GM12878 (cell line): Measurements from ENCODE around the gene RAB3IL1. TPM values are rescaled to one million over a fixed set of nuclear protein-coding genes. Genes with fewer than 3 reads are reported as not detected.

Experiments used
- CHD2 ChIP-seq: IDR thresholded peaks from 2 replicates; pipeline ENCODE4 v1.6.1; 2011; ENCODE audit warnings: low read depth, low read length, improper control_type of control experiment, borderline replicate concordance
- DPF2 ChIP-seq: fragments of 450-650 bp; IDR thresholded peaks from 2 replicates; pipeline ENCODE4 v1.6.1; 2017; ENCODE audit warnings: mild to moderate bottlenecking
- GABPA ChIP-seq: IDR thresholded peaks from 2 replicates; pipeline ENCODE4 v1.6.1; 2014; ENCODE audit warnings: antibody characterized with exemption, low read depth, mild to moderate bottlenecking, inconsistent platforms
- MEF2A ChIP-seq: IDR thresholded peaks from 2 replicates; pipeline ENCODE4 v1.6.1; 2011; ENCODE audit warnings: low read depth, mild to moderate bottlenecking, low read length, moderate library complexity; ENCODE audit not compliant: insufficient read depth
- NBN ChIP-seq: fragments of 450-650 bp; IDR thresholded peaks from 2 replicates; pipeline ENCODE4 v1.6.1; 2016
- NFXL1 ChIP-seq: fragments of 450-650 bp; IDR thresholded peaks from 2 replicates; pipeline ENCODE4 v1.6.1; 2017; ENCODE audit warnings: antibody characterized with exemption, mild to moderate bottlenecking, borderline replicate concordance
- PAX8 ChIP-seq: fragments of 450-650 bp; IDR thresholded peaks from 2 replicates; pipeline ENCODE4 v1.6.1; 2017; ENCODE audit warnings: mild to moderate bottlenecking, moderate library complexity
- SPI1 ChIP-seq: IDR thresholded peaks from 2 replicates; pipeline ENCODE4 v1.6.1; 2011; ENCODE audit warnings: low read depth, mild to moderate bottlenecking, low read length, moderate library complexity, borderline replicate concordance; ENCODE audit not compliant: insufficient read depth
- SRF ChIP-seq, 2 experiments: IDR thresholded peaks; 2 replicates each; pipeline ENCODE4 v1.6.1; 2011; ENCODE audit warnings: low read depth in 2 of 2, low read length in 2 of 2, mild to moderate bottlenecking in 1 of 2, moderate library complexity in 1 of 2
- TCF7 ChIP-seq: IDR thresholded peaks from 2 replicates; pipeline ENCODE4 v1.6.1; 2014; ENCODE audit warnings: antibody characterized with exemption, borderline replicate concordance
- YBX1 ChIP-seq: fragments of 450-650 bp; IDR thresholded peaks from 2 replicates; pipeline ENCODE4 v1.6.1; 2016; ENCODE audit warnings: antibody characterized with exemption
- ZSCAN29 ChIP-seq: fragments of 450-650 bp; IDR thresholded peaks from 2 replicates; pipeline ENCODE4 v1.6.1; 2017; ENCODE audit warnings: mild to moderate bottlenecking, moderate library complexity
- polyA plus RNA-seq, 11 experiments: library from polyadenylated mRNA; depleted of rRNA in 4 of 11; unstranded in 6 of 11; stranded (reverse) in 5 of 11; fragments of >200 nt; fragmentation: Nextera tagmentation in 4 of 11; fragmentation: Illumina TruSeq in 1 of 11; extraction: Ambion mirVana in 4 of 11; extraction: Trizol in 1 of 11; gene quantifications; 1 replicate in 1 of 11; 2 replicates in 10 of 11; pipeline versions ENCODE4 v1.2.1 to v1.2.3, GENCODE V29; 2011 to 2016; ENCODE audit warnings: inconsistent platforms in 2 of 11, missing spikeins in 2 of 11, low read depth in 1 of 11
- total RNA-seq, 4 experiments: library from RNA; depleted of rRNA in 3 of 4; stranded (reverse); fragments of >200 nt in 3 of 4; fragmentation: Illumina TruSeq in 1 of 4; extraction: Trizol in 1 of 4; gene quantifications; 2 replicates each; pipeline versions ENCODE4 v1.2.1 to v1.2.3, GENCODE V29; 2013 to 2021
- TF ChIP-seq, protein P1 (sequence below): fragments of 450-650 bp; formaldehyde crosslinking; IDR thresholded peaks from 2 replicates; pipeline ENCODE4 v1.4.0; 2020; ENCODE audit warnings: mild to moderate bottlenecking, moderate library complexity
- TF ChIP-seq, protein P2 (sequence below): IDR thresholded peaks from 2 replicates; pipeline ENCODE4 v1.6.1; 2011; ENCODE audit warnings: low read depth, mild to moderate bottlenecking, low read length, moderate library complexity, borderline replicate concordance; ENCODE audit errors: extremely low read depth
- TF ChIP-seq, protein P3 (sequence below): fragments of 450-650 bp; IDR thresholded peaks from 2 replicates; pipeline ENCODE4 v1.6.1; 2017; ENCODE audit warnings: antibody characterized with exemption, mild to moderate bottlenecking, moderate library complexity
- TF ChIP-seq, protein P4 (sequence below): IDR thresholded peaks from 2 replicates; pipeline ENCODE4 v1.6.1; 2012; ENCODE audit warnings: improper control_type of control experiment, low read depth, low read length; ENCODE audit not compliant: insufficient replicate concordance
- TF ChIP-seq, protein P5 (sequence below): IDR thresholded peaks from 2 replicates; pipeline ENCODE4 v1.6.1; 2011; ENCODE audit warnings: low read depth, low read length, improper control_type of control experiment, borderline replicate concordance

RAB3IL1 gene
- total and polyA plus RNA-seq, 10 of the 15 experiments (the other 5 are each of a cell fraction or from before 2014, with no cell fraction given) = 0.04 TPM; not detected in 9

DNA sequence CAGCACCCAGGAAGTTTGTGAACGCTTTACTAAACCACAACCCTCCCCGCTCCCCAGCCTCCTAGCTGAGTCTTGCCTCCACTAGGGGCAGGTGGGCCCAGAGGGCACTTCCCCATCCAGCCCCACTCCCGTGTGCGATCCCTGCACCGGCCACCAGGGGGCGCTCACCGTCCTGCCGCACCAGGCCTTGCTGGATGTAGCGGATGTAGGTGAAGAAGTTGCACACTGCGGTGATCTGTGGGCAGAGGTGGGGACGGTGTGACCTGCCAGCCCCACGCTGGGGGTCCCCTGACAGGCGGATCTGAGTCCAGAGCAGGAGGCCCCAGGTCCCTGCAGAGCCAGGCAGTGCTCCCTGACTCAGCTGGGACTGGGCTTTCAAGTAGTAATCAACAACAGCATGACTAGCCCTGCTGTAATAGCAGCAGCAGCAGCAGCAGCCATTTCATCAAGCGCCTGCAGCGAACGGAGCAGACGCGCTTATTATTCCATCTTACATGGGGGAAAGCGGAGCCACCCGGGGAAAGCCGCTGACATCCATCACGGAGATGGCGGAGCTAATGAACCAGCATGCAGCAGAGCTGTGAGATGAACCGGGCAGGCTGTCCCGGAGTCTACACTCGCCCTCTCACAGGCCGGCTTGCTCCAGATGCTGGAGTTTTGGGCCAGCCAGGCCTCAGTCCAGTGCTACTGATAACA, 18.1 kb downstream of the RAB3IL1 start (continued):
- TF ChIP-seq YBX1 (no peak), PAX8 (no peak), NBN (0 out of 2 replicates have a peak, but pooled peaks have one; percentile 36), TCF7 (no peak), MEF2A (no peak), GABPA (no peak), SRF (IDR thresholded peaks at IDR 0.05; ENCODE audit: low read depth in 2 of 2, low read length in 2 of 2) (no peak), CHD2 (no peak), DPF2 (no peak), SPI1 (peak; percentile 88), NFXL1 (no peak), ZSCAN29 (no peak)
- TF ChIP-seq, protein P1, sequence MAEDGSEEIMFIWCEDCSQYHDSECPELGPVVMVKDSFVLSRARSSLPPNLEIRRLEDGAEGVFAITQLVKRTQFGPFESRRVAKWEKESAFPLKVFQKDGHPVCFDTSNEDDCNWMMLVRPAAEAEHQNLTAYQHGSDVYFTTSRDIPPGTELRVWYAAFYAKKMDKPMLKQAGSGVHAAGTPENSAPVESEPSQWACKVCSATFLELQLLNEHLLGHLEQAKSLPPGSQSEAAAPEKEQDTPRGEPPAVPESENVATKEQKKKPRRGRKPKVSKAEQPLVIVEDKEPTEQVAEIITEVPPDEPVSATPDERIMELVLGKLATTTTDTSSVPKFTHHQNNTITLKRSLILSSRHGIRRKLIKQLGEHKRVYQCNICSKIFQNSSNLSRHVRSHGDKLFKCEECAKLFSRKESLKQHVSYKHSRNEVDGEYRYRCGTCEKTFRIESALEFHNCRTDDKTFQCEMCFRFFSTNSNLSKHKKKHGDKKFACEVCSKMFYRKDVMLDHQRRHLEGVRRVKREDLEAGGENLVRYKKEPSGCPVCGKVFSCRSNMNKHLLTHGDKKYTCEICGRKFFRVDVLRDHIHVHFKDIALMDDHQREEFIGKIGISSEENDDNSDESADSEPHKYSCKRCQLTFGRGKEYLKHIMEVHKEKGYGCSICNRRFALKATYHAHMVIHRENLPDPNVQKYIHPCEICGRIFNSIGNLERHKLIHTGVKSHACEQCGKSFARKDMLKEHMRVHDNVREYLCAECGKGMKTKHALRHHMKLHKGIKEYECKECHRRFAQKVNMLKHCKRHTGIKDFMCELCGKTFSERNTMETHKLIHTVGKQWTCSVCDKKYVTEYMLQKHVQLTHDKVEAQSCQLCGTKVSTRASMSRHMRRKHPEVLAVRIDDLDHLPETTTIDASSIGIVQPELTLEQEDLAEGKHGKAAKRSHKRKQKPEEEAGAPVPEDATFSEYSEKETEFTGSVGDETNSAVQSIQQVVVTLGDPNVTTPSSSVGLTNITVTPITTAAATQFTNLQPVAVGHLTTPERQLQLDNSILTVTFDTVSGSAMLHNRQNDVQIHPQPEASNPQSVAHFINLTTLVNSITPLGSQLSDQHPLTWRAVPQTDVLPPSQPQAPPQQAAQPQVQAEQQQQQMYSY = no peak
- TF ChIP-seq, protein P2, sequence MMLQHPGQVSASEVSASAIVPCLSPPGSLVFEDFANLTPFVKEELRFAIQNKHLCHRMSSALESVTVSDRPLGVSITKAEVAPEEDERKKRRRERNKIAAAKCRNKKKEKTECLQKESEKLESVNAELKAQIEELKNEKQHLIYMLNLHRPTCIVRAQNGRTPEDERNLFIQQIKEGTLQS = no peak
- TF ChIP-seq, protein P3, sequence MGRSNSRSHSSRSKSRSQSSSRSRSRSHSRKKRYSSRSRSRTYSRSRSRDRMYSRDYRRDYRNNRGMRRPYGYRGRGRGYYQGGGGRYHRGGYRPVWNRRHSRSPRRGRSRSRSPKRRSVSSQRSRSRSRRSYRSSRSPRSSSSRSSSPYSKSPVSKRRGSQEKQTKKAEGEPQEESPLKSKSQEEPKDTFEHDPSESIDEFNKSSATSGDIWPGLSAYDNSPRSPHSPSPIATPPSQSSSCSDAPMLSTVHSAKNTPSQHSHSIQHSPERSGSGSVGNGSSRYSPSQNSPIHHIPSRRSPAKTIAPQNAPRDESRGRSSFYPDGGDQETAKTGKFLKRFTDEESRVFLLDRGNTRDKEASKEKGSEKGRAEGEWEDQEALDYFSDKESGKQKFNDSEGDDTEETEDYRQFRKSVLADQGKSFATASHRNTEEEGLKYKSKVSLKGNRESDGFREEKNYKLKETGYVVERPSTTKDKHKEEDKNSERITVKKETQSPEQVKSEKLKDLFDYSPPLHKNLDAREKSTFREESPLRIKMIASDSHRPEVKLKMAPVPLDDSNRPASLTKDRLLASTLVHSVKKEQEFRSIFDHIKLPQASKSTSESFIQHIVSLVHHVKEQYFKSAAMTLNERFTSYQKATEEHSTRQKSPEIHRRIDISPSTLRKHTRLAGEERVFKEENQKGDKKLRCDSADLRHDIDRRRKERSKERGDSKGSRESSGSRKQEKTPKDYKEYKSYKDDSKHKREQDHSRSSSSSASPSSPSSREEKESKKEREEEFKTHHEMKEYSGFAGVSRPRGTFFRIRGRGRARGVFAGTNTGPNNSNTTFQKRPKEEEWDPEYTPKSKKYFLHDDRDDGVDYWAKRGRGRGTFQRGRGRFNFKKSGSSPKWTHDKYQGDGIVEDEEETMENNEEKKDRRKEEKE = no peak
- TF ChIP-seq, protein P4, sequence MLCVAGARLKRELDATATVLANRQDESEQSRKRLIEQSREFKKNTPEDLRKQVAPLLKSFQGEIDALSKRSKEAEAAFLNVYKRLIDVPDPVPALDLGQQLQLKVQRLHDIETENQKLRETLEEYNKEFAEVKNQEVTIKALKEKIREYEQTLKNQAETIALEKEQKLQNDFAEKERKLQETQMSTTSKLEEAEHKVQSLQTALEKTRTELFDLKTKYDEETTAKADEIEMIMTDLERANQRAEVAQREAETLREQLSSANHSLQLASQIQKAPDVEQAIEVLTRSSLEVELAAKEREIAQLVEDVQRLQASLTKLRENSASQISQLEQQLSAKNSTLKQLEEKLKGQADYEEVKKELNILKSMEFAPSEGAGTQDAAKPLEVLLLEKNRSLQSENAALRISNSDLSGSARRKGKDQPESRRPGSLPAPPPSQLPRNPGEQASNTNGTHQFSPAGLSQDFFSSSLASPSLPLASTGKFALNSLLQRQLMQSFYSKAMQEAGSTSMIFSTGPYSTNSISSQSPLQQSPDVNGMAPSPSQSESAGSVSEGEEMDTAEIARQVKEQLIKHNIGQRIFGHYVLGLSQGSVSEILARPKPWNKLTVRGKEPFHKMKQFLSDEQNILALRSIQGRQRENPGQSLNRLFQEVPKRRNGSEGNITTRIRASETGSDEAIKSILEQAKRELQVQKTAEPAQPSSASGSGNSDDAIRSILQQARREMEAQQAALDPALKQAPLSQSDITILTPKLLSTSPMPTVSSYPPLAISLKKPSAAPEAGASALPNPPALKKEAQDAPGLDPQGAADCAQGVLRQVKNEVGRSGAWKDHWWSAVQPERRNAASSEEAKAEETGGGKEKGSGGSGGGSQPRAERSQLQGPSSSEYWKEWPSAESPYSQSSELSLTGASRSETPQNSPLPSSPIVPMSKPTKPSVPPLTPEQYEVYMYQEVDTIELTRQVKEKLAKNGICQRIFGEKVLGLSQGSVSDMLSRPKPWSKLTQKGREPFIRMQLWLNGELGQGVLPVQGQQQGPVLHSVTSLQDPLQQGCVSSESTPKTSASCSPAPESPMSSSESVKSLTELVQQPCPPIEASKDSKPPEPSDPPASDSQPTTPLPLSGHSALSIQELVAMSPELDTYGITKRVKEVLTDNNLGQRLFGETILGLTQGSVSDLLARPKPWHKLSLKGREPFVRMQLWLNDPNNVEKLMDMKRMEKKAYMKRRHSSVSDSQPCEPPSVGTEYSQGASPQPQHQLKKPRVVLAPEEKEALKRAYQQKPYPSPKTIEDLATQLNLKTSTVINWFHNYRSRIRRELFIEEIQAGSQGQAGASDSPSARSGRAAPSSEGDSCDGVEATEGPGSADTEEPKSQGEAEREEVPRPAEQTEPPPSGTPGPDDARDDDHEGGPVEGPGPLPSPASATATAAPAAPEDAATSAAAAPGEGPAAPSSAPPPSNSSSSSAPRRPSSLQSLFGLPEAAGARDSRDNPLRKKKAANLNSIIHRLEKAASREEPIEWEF = no peak
- TF ChIP-seq, protein P5, sequence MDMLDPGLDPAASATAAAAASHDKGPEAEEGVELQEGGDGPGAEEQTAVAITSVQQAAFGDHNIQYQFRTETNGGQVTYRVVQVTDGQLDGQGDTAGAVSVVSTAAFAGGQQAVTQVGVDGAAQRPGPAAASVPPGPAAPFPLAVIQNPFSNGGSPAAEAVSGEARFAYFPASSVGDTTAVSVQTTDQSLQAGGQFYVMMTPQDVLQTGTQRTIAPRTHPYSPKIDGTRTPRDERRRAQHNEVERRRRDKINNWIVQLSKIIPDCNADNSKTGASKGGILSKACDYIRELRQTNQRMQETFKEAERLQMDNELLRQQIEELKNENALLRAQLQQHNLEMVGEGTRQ = no peak
